ENCODE results near the gene TMEM101.

The TMEM101 gene

GRCh38 chr17:43983196-43983514 lies 31.6 kb downstream of the TMEM101 start:
- no peak for TF ChIP-seq CTCF (IDR thresholded peaks at IDR 0.05; ENCODE audit: low read depth, low read length)
- in situ Hi-C loops (cut with HindIII; ENCODE audit: low sequenced_read_pairs) = no loop called here
- no peak for DNase-seq (ENCODE audit: low read depth, low spot score)
- H3K4me3 ChIP-seq (ENCODE audit: low read depth, low read length) = no peak overlapping the region

GRCh38 chr17:43982171-43982570 lies 32.6 kb downstream of the TMEM101 start:
- H3K4me3 ChIP-seq (ENCODE audit: low read depth, low read length) = no peak overlapping the region
- DNase-seq (ENCODE audit: low read depth, low spot score) = no peak
- in situ Hi-C loops (cut with HindIII; ENCODE audit: low sequenced_read_pairs) = no loop called here
- no peak for TF ChIP-seq CTCF (IDR thresholded peaks at IDR 0.05; ENCODE audit: low read depth, low read length)

DNA sequence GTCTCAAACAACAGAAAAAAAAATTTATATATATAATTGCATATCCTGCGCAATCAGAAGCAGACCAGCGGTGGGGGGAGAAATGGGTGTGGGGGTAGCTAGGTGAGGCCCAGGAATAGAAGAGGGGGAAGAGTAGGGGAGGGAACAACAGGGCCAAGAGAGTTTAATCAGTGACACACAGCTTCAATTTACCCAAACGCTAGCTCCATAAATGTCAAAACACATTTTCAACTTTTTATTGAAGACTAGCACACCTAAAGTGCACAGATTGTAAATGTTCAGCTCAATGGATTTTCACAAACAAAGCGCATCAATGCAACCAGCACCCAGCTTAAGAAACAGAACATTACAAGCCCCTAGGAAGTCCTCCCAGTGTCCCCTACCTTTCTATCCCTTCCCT lies 35.1 kb downstream of the TMEM101 start:
- in situ Hi-C loops (cut with HindIII; ENCODE audit: low sequenced_read_pairs) = no loop called here
- no peak for DNase-seq (ENCODE audit: low read depth, low spot score)
- no peak overlapping the region for H3K4me3 ChIP-seq (ENCODE audit: low read depth, low read length)
- no peak for TF ChIP-seq CTCF (IDR thresholded peaks at IDR 0.05; ENCODE audit: low read depth, low read length)

- TF ChIP-seq CTCF (IDR thresholded peaks at IDR 0.05; ENCODE audit: low read depth, low read length) = no peak
- no peak overlapping the region for H3K4me3 ChIP-seq (ENCODE audit: low read depth, low read length)
- no peak for DNase-seq (ENCODE audit: low read depth, low spot score)
- in situ Hi-C loops (cut with HindIII; ENCODE audit: low sequenced_read_pairs) = no loop called here
Measured at GRCh38 chr17:43979011-43979410, 35.8 kb downstream of the TMEM101 start.

GRCh38 chr17:43978078-43978477 lies 36.7 kb downstream of the TMEM101 start:
- no peak for DNase-seq (ENCODE audit: low read depth, low spot score)
- in situ Hi-C loops (cut with HindIII; ENCODE audit: low sequenced_read_pairs) = no loop called here
- no peak overlapping the region for H3K4me3 ChIP-seq (ENCODE audit: low read depth, low read length)
- no peak for TF ChIP-seq CTCF (IDR thresholded peaks at IDR 0.05; ENCODE audit: low read depth, low read length)

DNA sequence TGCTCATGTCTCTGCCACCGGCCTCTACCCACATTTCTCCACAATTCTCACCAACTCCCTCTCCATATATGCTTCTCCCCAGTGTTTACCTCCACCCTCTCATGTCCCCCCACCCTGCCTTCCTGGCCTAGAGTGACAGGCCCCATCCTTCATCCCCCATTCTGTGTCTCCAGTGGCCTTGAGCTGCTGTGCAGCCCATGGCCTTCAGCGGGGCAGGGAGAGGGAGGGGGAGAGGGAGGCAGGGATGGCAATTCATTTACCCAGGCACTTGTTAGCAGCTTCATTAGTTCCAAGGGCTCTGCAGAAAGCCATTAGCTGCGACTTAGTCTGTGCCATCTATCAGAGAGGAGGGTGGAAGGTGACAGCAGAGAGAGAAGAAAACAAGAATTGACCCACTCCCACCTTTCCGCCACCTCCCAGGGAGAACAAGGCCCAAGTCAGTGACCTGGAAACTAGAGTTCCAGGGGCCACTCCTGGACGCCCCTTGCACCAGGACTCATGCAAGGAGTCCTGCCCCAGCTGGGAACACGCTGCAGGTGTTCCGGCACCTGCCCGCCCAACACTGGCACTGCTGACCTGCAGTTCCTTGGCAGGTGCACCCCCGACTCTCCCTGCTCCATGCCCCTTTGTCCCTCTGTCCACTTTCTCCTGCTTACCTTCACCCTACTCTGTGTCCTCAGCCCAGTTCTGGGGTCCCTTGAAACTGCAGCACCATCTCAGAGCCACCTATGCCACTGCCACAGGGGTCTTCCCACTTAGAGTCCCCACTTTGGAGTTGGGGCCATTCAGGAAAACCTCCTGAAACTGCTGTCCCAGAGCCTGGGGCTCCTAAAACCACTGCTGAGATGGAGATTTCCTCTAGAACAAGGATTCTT lies 37.6 kb downstream of the TMEM101 start:
- no peak overlapping the region for H3K4me3 ChIP-seq (ENCODE audit: low read depth, low read length)
- no peak for DNase-seq (ENCODE audit: low read depth, low spot score)
- in situ Hi-C loops (cut with HindIII; ENCODE audit: low sequenced_read_pairs) = no loop called here
- no peak for TF ChIP-seq CTCF (IDR thresholded peaks at IDR 0.05; ENCODE audit: low read depth, low read length)
